Measurements from ENCODE around the gene VTCN1. TPM values are rescaled to one million over a fixed set of nuclear protein-coding genes. Genes with fewer than 3 reads are reported as not detected.

The VTCN1 gene
- total RNA-seq, 3 donors from 2014 or later: 0.16 to 97.0 (median 52.1) TPM

- TF ChIP-seq POLR2A (IDR thresholded peaks at IDR 0.05): no peak
- no peaks in the 10 kb centered on the region for H3K27me3 ChIP-seq
- no peak overlapping the region for H3K4me3 ChIP-seq
- no peaks in the 10 kb centered on the region for H3K9me3 ChIP-seq
- no peak overlapping the region for H3K27ac ChIP-seq
- no peaks in the 10 kb centered on the region for H3K36me3 ChIP-seq
- intact Hi-C loops (cut with DNase I; ENCODE audit: low total_unique reads): no loop called here
- no peak for DNase-seq (ENCODE audit: low spot score in 2 of 2)
- H3K4me1 ChIP-seq: no peaks in the 10 kb centered on the region
Measured at GRCh38 chr1:117143172-117143571, 67.6 kb downstream of the VTCN1 start.

GRCh38 chr1:117142200-117142599 lies 68.5 kb downstream of the VTCN1 start:
- TF ChIP-seq POLR2AphosphoS5 (IDR thresholded peaks at IDR 0.05): no peak
- no peak for TF ChIP-seq CTCF (IDR thresholded peaks at IDR 0.05)
- TF ChIP-seq POLR2A (IDR thresholded peaks at IDR 0.05): no peak
- H3K4me1 ChIP-seq: no peaks in the 10 kb centered on the region
- intact Hi-C loops (cut with DNase I; ENCODE audit: low total_unique reads): no loop called here

GRCh38 chr1:117138561-117138960 lies 72.2 kb downstream of the VTCN1 start:
- Histone ChIP-seq H3K9me3 (no peaks in the 10 kb centered on the region), H3K27me3 (no peaks in the 10 kb centered on the region), H3K36me3 (no peaks in the 10 kb centered on the region), H3K4me3 (no peak overlapping the region), H3K27ac (no peak overlapping the region), H3K4me1 (no peaks in the 10 kb centered on the region)
- no peak for TF ChIP-seq CTCF (IDR thresholded peaks at IDR 0.05)
- no peak for DNase-seq (ENCODE audit: low spot score in 2 of 2)
- intact Hi-C loops (cut with DNase I; ENCODE audit: low total_unique reads): loop anchor here (5.0 kb wide), 1 partner anchor 141 kb away; no protein-coding TSS in a partner anchor

More at GRCh38 chr1:117142200-117142599, 68.5 kb downstream of the VTCN1 start:
- DNase-seq (ENCODE audit: low spot score in 2 of 2): no peak
- Histone ChIP-seq H3K27me3 (no peaks in the 10 kb centered on the region), H3K9me3 (no peaks in the 10 kb centered on the region), H3K27ac (no peak overlapping the region), H3K4me3 (no peak overlapping the region), H3K36me3 (no peaks in the 10 kb centered on the region)

- H3K27ac ChIP-seq: no peak overlapping the region
- no peaks in the 10 kb centered on the region for H3K4me1 ChIP-seq
- H3K36me3 ChIP-seq: no peaks in the 10 kb centered on the region
- H3K9me3 ChIP-seq: no peaks in the 10 kb centered on the region
- no peaks in the 10 kb centered on the region for H3K27me3 ChIP-seq
- TF ChIP-seq CTCF (IDR thresholded peaks at IDR 0.05): no peak
- TF ChIP-seq POLR2A (IDR thresholded peaks at IDR 0.05): no peak
- no peak for TF ChIP-seq POLR2AphosphoS5 (IDR thresholded peaks at IDR 0.05)
- no peak for DNase-seq (ENCODE audit: low spot score in 2 of 2)
- no peak overlapping the region for H3K4me3 ChIP-seq
- intact Hi-C loops (cut with DNase I; ENCODE audit: low total_unique reads): loop anchor here (5.0 kb wide), 1 partner anchor 141 kb away; no protein-coding TSS in a partner anchor
Measured at GRCh38 chr1:117138106-117138505, 72.6 kb downstream of the VTCN1 start.

GRCh38 chr1:117137281-117137855 lies 73.4 kb downstream of the VTCN1 start:
- no peak for TF ChIP-seq CTCF (IDR thresholded peaks at IDR 0.05)
- TF ChIP-seq POLR2AphosphoS5 (IDR thresholded peaks at IDR 0.05): no peak
- no peak for TF ChIP-seq POLR2A (IDR thresholded peaks at IDR 0.05)
- no peak for DNase-seq (ENCODE audit: low spot score in 2 of 2)

More at GRCh38 chr1:117137281-117137855, 73.4 kb downstream of the VTCN1 start:
- no peaks in the 10 kb centered on the region for H3K27me3 ChIP-seq
- H3K9me3 ChIP-seq: no peaks in the 10 kb centered on the region
- H3K4me3 ChIP-seq: no peak overlapping the region
- H3K4me1 ChIP-seq: no peaks in the 10 kb centered on the region
- no peaks in the 10 kb centered on the region for H3K36me3 ChIP-seq
- intact Hi-C loops (cut with DNase I; ENCODE audit: low total_unique reads): loop anchor here (5.0 kb wide), 1 partner anchor 140 kb away; no protein-coding TSS in a partner anchor
- no peak overlapping the region for H3K27ac ChIP-seq
